ENCODE measurements around the gene RTF2. TPM values are rescaled to one million over a fixed set of nuclear protein-coding genes. Genes with fewer than 3 reads are reported as not detected.

RTF2 gene
- polyA plus RNA-seq, 1 donor (not counting 4 experiments of a cell fraction or from before 2014, with no cell fraction given), result 63.4 TPM

- Histone ChIP-seq H3K9me1 (ENCODE audit: control insufficient read depth, extremely low read depth, insufficient read depth, low read length) (no peaks in the 10 kb centered on the region), H3K27ac (ENCODE audit: control insufficient read depth, insufficient read depth, low read length) (no peak overlapping the region), H3K36me3 (ENCODE audit: control insufficient read depth in 2 of 2, extremely low read depth in 1 of 2, insufficient read depth in 2 of 2, low read length in 2 of 2) (no peaks in the 10 kb centered on the region), H3K9ac (ENCODE audit: control insufficient read depth, extremely low read depth, insufficient read depth, low read length) (no peak overlapping the region), H3K4me3 (ENCODE audit: control insufficient read depth in 2 of 3, extremely low read depth in 1 of 3, insufficient read depth in 2 of 3, low read depth in 1 of 3, low read length in 3 of 3) (no peak overlapping the region), H3K27me3 (ENCODE audit: control insufficient read depth, extremely low read depth, insufficient read depth, low read length) (no peaks in the 10 kb centered on the region), H3K4me2 (ENCODE audit: control insufficient read depth, extremely low read depth, insufficient read depth, low read depth, low read length) (no peak overlapping the region), H3K9me3 (ENCODE audit: control insufficient read depth, low read depth, low read length) (no peaks in the 10 kb centered on the region), H2AFZ (ENCODE audit: control insufficient read depth, low read length) (no peak overlapping the region), H3K4me1 (ENCODE audit: control insufficient read depth, extremely low read depth, insufficient read depth, low read length) (no peaks in the 10 kb centered on the region), H4K20me1 (ENCODE audit: control insufficient read depth, extremely low read depth, insufficient read depth, low read length) (no peaks in the 10 kb centered on the region), H3K79me2 (ENCODE audit: control insufficient read depth, insufficient read depth, low read length) (no peaks in the 10 kb centered on the region)
- no peak for TF ChIP-seq CTCF (optimal IDR thresholded peaks at IDR 0.05 in 1 of 3, IDR thresholded peaks at IDR 0.05 in 1 of 3, conservative IDR thresholded peaks at IDR 0.05 in 1 of 3; ENCODE audit: extremely low read depth in 1 of 3, insufficient read depth in 2 of 3, low read length in 3 of 3)
- no peak for TF ChIP-seq EZH2 (IDR thresholded peaks at IDR 0.05; ENCODE audit: low read length)
- FAIRE-seq (no peak), DNase-seq (ENCODE audit: low read depth, low spot score) (no peak)
- dilution Hi-C loops (cut with MboI; ENCODE audit: extremely low pct_ligation_motif_present, low sequenced_read_pairs), result no loop called here
These were observed 8.0 kb upstream of the RTF2 start for GRCh38 chr20:56460459-56460858.

- Histone ChIP-seq H3K4me3 (ENCODE audit: control insufficient read depth in 2 of 3, extremely low read depth in 1 of 3, insufficient read depth in 2 of 3, low read depth in 1 of 3, low read length in 3 of 3) (no peak overlapping the region), H3K27me3 (ENCODE audit: control insufficient read depth, extremely low read depth, insufficient read depth, low read length) (no peaks in the 10 kb centered on the region), H3K36me3 (ENCODE audit: control insufficient read depth in 2 of 2, extremely low read depth in 1 of 2, insufficient read depth in 2 of 2, low read length in 2 of 2) (no peaks in the 10 kb centered on the region), H2AFZ (ENCODE audit: control insufficient read depth, low read length) (no peak overlapping the region), H3K9me1 (ENCODE audit: control insufficient read depth, extremely low read depth, insufficient read depth, low read length) (no peaks in the 10 kb centered on the region), H3K4me1 (ENCODE audit: control insufficient read depth, extremely low read depth, insufficient read depth, low read length) (no peaks in the 10 kb centered on the region), H4K20me1 (ENCODE audit: control insufficient read depth, extremely low read depth, insufficient read depth, low read length) (no peaks in the 10 kb centered on the region), H3K9me3 (ENCODE audit: control insufficient read depth, low read depth, low read length) (no peaks in the 10 kb centered on the region), H3K9ac (ENCODE audit: control insufficient read depth, extremely low read depth, insufficient read depth, low read length) (no peak overlapping the region), H3K27ac (ENCODE audit: control insufficient read depth, insufficient read depth, low read length) (no peak overlapping the region), H3K79me2 (ENCODE audit: control insufficient read depth, insufficient read depth, low read length) (no peaks in the 10 kb centered on the region), H3K4me2 (ENCODE audit: control insufficient read depth, extremely low read depth, insufficient read depth, low read depth, low read length) (no peak overlapping the region)
- FAIRE-seq, result no peak
- TF ChIP-seq EZH2 (IDR thresholded peaks at IDR 0.05; ENCODE audit: low read length), result no peak
- no peak for TF ChIP-seq CTCF (optimal IDR thresholded peaks at IDR 0.05 in 1 of 3, IDR thresholded peaks at IDR 0.05 in 1 of 3, conservative IDR thresholded peaks at IDR 0.05 in 1 of 3; ENCODE audit: extremely low read depth in 1 of 3, insufficient read depth in 2 of 3, low read length in 3 of 3)
- dilution Hi-C loops (cut with MboI; ENCODE audit: extremely low pct_ligation_motif_present, low sequenced_read_pairs), result no loop called here
- no peak for DNase-seq (ENCODE audit: low read depth, low spot score)
These were observed 6.9 kb upstream of the RTF2 start for GRCh38 chr20:56461576-56461975.
